ENCODE measurements around the gene SIRT3.

GRCh38 chr11:201966-202365 is 34.2 kb downstream of the SIRT3 start:
- no peak for TF ChIP-seq CTCF (IDR thresholded peaks at IDR 0.05; ENCODE audit: poor library complexity)
- TF ChIP-seq EZH2 (IDR thresholded peaks at IDR 0.05; ENCODE audit: borderline replicate concordance) = no peak
- TF ChIP-seq EZH2phosphoT487 (IDR thresholded peaks at IDR 0.05; ENCODE audit: low read depth, severe bottlenecking, unreplicated experiment) = no peak

Measured in hepatocyte (in vitro differentiated cells).